Endothelial cell of umbilical vein (primary cell): ENCODE results near the gene TLX1.

Experiments used
- CTCF ChIP-seq, 2 donors: IDR thresholded peaks; 1 replicate in 1 of 2; 2 replicates in 1 of 2; pipeline ENCODE4 v1.5.1; 2011; ENCODE audit warnings: low read length in 2 of 2, mild to moderate bottlenecking in 2 of 2, moderate library complexity in 2 of 2, control low read depth in 1 of 2, inconsistent platforms in 1 of 2, low read depth in 1 of 2; ENCODE audit not compliant: insufficient read depth in 1 of 2; ENCODE audit errors: extremely low read depth in 1 of 2
- EZH2 ChIP-seq: IDR thresholded peaks from 2 replicates; pipeline ENCODE4 v1.6.1; 2012; ENCODE audit warnings: borderline replicate concordance, low read depth, mild to moderate bottlenecking, moderate library complexity, low read length, inconsistent platforms; ENCODE audit not compliant: severe bottlenecking
- MYC ChIP-seq: IDR thresholded peaks from one replicate; pipeline ENCODE4 v1.6.1; 2011; ENCODE audit warnings: mild to moderate bottlenecking, low read depth, low read length
- POLR2A ChIP-seq: IDR thresholded peaks from 2 replicates; pipeline ENCODE4 v1.6.1; 2012; ENCODE audit warnings: low read depth, mild to moderate bottlenecking, control low read depth, low read length
- POLR2AphosphoS5 ChIP-seq: IDR thresholded peaks from 2 replicates; pipeline ENCODE4 v1.6.1; 2012; ENCODE audit warnings: low read depth, mild to moderate bottlenecking, control low read depth, low read length, moderate library complexity; ENCODE audit not compliant: insufficient read depth

- TF ChIP-seq EZH2 (no peak), CTCF (IDR thresholded peaks at IDR 0.05; ENCODE audit: extremely low read depth in 1 of 2, insufficient read depth in 1 of 2, low read depth in 1 of 2, low read length in 2 of 2) (no peak), POLR2AphosphoS5 (no peak), POLR2A (no peak), MYC (no peak)
Measured at GRCh38 chr10:101087376-101087775, 43.7 kb upstream of the TLX1 start.
